Activated CD4-positive, CD25-positive, alpha-beta regulatory T cell treated with anti-CD3 and anti-CD28 coated beads, Interleukin-2, amount 50 U/mL, for 24 hours (primary cell): ENCODE measurements around the gene SLC39A13.

ENCODE experiments used
- ATAC-seq, 2 donors: fragments of 150-1000 bp; cut with Tn5 transposase; one replicate each; pipeline ENCODE4 v1.10.0; 2021; ENCODE audit warnings: mild to moderate bottlenecking in 1 of 2, moderate library complexity in 1 of 2

Gene SLC39A13

GRCh38 chr11:47407746-47408590, at the start of gene SLC39A13:
Gene SLC39A13 (plus strand): TSS chr11:47408590. CDS start chr11:47410095, 1,505 bp downstream.
- ATAC-seq = peak; percentile 86

DNA sequence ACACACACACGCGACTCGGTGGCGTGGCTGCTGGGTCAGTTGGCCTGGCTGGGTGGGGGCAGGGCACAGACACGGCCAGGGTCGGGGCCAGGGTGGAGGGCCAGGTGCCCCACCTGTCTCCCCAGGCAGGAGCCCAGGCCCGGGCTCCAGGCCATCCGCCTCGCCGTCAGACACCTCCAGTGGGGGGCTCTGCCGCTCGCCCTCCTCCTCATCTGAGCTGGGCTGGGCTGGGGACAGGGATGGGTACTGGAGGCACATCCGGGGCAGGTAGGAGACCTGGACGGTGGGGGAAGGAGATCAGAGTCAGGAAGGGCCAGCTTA, 49.7 kb upstream of the SLC39A13 start:
- ATAC-seq = no peak

DNA sequence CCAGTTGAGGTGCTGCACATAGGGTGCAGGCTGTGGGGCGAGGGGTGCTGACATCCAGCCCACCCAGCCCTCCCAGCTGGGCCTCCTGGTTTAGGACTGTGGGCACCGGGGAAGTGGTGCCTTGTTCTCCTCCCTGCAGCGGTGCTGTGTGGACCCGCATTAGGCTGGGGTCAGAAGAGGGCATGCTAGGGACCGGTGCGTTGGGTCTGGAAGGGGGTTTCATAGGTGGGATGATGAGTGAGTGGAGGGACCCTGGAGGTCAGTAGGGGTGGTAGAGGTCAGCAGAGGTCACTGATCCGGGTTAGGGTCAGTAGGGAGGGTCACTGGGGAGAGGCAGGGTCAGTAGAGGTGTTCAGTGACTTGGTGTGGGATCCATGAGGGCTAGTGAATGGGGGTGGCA, 49.2 kb upstream of the SLC39A13 start:
- ATAC-seq = no peak

DNA sequence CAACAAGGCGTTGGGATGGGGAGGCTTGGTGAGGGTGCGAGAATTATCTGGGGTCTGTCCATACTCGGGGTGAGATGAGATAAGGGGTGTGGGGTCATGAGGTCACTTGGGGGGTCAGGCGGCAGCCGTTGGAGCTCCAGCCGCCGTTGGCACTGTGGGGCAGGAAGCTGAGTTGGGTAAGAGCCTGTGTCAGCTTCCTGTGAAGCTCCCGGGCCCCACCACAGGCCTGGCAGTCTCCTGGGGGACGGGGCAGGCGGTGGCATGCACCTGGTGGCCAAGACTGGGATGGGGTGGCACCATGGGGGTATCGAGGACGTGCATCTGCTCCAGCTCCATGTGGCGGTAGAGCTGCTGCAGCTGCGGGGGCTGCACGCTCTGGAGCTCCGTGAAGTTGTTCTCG, 48.8 kb upstream of the SLC39A13 start:
- ATAC-seq = no peak

GRCh38 chr11:47360341-47360740, 48.0 kb upstream of the SLC39A13 start:
- ATAC-seq = no peak

DNA sequence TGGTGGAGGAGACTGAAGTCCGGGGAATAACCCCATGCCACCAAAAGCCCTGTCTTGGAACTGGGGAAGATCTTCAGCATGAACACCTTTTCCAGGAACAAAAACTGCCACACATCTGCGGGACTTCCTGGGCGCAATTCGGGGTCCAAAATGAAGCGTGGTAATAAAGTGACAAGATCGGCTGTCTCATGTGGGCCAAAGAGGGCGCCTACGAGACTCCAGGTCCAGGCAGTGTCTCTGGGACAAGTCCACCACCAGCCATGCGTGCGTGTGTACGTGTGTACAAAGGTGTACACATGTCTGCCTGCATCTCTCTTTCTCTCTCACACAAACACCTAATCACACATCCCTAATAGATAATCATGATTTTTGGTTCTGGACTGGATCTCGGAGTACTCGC, 47.0 kb upstream of the SLC39A13 start:
- no peak for ATAC-seq

DNA sequence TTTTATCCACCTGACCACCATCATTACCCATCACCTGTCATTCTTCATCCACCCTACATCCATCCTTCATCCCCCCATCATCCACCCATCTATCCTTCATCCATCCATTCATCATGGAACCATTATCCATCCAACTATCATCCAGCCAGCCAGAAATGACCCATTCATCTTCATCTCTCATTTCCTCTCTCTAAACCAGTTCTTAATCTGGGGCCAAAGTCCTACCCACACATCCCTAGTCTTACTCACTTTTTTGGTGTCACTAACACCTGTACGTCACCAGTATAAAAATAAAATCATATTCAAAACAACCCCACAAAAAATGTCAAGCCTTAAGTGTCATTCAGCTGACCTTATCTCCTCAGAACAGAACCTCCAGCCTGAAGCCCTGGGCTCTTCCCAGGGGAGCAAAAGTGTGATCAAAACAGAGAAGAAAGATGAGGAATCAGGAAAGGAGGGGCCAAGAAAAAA, 42.3 kb upstream of the SLC39A13 start:
- peak in 1 of 2 donors; percentile 48 for ATAC-seq

GRCh38 chr11:47369676-47370075, 38.7 kb upstream of the SLC39A13 start:
- ATAC-seq = no peak

DNA sequence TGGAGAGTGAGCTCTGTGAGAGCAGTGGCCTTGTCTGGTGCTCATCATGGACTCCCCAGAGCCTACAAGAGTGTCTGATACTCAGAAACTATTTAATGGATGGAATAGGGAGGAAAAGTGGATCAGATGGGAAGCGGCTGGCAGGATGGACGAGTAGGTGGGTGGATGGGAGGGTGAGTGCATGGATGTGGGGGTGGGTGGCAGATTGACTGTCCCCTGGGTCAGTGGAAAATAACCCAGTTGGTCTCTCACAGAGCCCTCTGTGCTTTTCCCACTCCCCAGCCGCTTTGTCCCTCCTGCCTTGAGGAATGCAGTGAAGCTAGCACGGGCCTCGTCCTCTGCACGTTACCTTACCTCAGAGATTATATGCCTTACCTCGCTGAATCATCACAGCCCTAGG, 36.0 kb upstream of the SLC39A13 start:
- no peak for ATAC-seq

DNA sequence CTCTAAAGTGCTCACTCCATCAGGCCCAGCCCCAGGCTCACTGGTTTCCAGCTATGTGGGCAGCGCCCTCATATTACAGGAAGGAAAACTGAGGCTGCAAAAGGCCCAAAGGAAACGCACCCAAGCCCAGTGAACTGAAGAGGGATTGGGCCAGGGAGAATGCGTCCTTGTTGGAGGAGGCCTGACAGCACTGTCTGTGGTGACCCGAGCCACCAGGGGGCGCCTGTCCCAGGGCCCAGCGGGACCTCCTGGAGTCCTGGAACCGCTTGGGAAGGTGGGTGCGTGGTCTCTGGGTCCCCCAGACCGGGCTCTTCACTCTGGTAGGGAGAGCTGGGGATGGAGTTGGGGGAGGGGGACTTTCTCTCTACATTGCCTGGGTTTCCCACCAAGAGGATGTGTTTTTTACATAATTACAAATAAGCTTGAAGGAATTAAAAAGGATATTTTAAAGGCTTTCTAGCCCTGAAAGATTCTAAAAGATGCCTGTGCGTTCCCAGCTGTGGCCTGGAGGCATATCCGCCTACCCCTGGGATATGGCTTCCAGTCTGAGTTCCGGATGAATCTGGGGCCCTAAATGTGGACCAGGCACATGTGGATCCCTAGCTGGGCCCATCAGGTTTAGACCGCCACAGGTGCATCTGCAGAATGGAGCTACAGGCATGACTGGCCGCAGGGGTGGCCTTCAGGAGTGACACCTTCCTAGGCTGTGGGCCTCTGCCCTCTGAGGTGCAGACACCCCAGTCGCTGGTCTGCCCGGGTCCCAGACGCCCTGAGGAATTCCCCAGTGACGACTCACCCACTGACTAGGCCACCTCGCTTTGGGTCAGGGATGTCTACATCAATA, 34.3 kb upstream of the SLC39A13 start:
- ATAC-seq = peak; percentile 82 to 83

DNA sequence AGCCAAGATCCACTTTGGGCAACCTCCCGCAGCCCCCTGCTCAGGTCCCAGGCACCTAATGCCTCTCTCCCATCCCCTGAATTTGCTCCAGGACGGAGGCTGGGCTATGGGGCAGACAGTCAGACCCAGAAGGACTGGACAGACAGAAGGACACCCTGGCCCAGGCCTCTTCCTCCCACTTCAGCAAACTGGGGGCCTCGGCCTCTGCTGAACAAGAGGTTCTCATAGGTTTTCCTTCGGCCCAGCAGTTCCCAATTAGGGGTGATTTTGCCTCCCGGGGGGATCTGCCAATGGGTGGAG, 33.7 kb upstream of the SLC39A13 start:
- ATAC-seq = no peak

DNA sequence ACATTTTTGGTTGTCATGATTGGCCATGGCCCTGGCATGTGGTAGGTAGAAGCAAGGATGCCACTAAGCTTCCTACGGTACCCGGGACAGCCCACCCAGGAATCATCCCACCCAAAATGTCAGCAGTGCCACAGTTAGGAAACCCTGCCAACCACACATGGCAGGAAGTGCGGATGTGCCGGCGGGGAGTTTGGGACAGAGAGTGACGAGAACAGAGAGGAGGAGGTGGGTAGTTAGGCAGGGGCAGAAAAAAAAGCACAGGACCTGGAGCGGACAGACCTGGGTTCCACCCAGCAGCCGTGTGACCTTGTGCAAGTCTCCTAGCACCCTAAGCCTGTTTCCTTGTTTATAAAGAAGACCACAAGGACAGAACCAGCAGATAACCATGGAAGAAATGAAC, 33.4 kb upstream of the SLC39A13 start:
- no peak for ATAC-seq

DNA sequence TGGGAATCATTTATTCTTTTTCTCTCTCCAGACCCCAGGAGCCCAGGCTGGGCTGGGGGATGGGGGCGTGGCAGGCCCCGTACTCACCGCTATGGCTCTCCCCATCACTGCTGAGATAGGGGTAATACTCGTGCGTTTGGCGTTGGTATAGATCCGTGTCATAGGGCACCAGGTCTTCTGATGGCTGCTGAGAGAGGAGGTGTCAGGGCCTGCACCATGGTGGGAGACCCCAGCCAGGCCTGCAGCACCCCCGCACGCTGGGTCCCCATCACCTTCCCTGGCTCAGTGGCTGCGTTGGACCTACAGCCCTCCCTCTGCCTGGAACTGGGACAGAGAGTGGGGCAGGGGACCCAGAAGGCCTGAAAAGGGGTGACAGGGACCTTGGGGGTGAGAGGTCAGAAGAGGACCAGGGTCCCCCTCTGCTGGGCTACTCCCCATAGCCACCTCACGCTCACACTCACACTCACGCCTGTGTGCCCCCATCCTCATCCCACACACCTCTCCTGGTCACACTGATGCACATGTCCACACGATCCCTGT, 32.8 kb upstream of the SLC39A13 start:
- no peak for ATAC-seq

GRCh38 chr11:47376107-47376524, 32.3 kb upstream of the SLC39A13 start:
- no peak for ATAC-seq

DNA sequence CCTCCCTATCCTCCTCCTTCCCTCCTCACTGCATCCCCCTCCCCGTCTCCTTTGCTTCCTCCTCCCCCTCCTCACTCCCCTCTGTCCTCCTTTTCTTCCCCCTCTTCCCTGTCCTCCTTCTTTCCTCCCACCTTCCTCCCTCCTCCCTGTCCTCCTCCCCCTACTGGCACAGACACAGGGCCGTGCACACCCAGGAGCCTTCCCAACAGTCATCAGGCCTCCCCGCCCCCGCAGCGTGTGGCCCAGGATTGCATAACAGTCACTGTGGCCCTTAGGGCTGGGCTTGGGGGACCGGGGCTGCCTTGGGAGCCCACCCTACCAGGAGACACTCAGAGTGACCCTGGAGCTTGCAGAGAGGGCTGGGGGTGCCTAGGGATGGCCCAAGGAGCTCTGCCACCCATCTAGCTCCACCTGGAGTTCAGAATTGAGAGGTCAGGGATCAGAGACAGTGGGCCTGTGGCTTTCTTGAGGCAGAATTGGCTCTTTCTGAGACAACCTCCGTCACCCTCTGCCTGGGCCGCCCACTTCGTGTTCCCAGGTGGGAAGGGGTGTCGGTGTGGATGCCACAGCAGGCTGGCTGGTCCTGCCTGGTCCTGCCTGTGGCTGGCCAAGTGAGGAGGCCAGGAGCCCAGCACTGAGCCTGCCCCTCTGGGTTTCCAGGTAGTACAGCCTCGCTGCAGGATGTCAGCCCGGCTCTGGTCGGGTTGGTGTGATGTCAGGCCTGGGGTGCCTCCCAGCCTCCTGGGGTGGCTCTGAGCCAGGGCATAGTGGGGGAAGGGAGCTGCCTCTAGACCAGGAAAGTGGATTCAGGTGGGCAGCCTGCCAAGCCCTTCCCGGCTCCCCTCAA, 31.6 kb upstream of the SLC39A13 start:
- ATAC-seq = no peak

GRCh38 chr11:47377571-47378009, 30.8 kb upstream of the SLC39A13 start:
- no peak for ATAC-seq

GRCh38 chr11:47378010-47378835, 30.2 kb upstream of the SLC39A13 start, which contains the start of gene SPI1:
Gene SPI1 (minus strand): TSS chr11:47378547. CDS start chr11:47378353, 194 bp downstream.
- peak in 1 of 2 donors; percentile 14 for ATAC-seq

DNA sequence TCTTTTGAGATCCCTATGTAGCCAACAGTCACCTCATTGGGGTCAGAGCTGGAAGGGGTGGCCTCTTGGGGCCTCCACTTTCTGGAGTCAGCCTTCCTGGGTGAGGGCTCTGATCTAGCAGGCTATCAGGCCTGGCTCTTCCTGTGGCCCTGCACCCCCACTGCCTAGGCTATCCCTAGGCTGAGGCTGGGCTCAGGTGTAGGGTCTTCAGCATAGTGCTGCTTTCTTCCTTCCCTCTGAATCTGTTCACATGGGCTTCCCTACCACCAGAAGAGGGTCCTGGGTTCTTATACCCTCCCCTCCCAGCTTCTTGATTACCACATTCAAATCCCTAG, 29.6 kb upstream of the SLC39A13 start:
- ATAC-seq = no peak

DNA sequence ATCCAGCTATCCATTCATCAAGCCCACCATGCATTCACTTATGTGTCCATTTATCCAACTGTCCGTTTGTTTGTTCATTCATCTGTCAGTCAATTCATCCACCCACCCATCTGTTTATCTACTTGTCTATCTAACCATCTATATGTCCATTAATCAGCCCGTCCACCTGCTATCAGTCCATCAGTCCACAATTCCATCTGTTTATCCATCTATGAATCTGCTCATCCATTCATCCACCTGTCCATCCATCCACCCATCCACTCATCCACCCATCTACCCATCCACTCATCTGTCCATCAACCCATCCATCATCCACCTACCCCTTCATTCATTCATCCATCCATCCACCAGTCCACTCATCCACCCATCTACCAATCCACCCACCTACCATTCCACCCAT, 29.1 kb upstream of the SLC39A13 start:
- no peak for ATAC-seq

DNA sequence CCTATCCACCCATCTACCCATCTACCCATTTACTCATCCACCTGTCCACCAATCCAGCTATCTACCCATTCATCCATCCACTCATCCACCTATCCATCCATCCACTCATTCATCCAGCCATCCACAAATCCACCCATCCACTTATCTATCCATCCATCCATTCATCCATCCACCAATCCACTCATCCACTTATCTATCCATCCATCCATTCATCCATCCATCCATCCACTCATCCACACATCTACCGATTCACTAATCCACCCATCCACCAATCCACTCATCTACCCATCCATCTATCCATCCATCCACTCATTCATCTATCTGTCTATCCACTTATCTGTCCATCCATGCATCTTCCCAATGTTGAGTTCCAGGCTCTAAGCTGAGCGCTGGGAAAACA, 28.3 kb upstream of the SLC39A13 start:
- ATAC-seq = no peak

- no peak for ATAC-seq
These were observed 25.3 kb upstream of the SLC39A13 start for GRCh38 chr11:47383071-47383470.

DNA sequence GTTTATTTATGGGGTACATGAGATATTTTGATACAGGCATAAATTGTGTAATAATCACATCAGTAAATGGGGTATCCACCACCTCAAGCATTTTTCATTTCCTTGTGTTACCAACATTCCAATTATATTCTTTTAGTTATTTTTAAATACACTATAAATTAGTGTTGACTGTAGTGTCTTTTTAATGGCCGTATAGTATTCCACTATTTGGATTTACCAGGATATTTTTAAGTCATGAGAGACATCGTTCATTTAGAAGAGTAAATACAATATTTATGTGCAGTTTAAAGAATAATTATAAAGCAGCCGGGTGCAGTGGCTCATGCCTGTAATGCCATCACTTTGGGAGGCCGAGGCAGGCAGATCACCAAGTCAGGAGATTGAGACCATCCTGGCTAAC, 23.9 kb upstream of the SLC39A13 start:
- ATAC-seq = no peak
